HG03520 (cell line): ENCODE results near the gene COMMD10.

Source experiments
- ATAC-seq: cut with Tn5 transposase; IDR thresholded peaks from one replicate; pipeline ENCODE4 v1.9.1; 2021; ENCODE audit warnings: mild to moderate bottlenecking, moderate library complexity; ENCODE audit not compliant: unreplicated experiment

Gene COMMD10

GRCh38 chr5:116209166-116209565, 124.3 kb downstream of the COMMD10 start:
- no peak for ATAC-seq

- no peak for ATAC-seq
Observed at GRCh38 chr5:116212225-116212624, 127.4 kb downstream of the COMMD10 start.

DNA sequence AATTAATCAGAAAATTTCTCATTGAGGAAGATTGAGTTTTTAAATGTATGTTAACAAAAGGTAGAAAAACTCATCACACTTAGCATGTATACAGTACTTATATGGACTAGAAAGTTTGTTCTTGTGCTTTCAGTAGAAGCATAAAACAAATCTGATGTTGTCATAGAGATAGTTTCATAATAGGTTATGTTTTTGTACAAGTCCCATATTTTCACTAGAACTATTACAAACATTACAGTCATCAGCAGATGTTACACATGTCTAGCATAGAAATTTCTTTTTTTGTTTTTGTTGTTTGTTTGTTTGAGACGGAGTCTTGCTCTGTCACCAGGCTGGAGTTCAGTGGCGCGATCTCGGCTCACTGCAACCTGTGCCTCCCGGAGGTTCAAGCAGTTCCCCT, 131.4 kb downstream of the COMMD10 start:
- no peak for ATAC-seq

GRCh38 chr5:116225281-116225922, 140.6 kb downstream of the COMMD10 start:
- ATAC-seq, result no peak

- ATAC-seq, result no peak
Observed at GRCh38 chr5:116229131-116229689, 144.4 kb downstream of the COMMD10 start.

GRCh38 chr5:116231288-116231687, 146.5 kb downstream of the COMMD10 start:
- no peak for ATAC-seq

- ATAC-seq, result no peak
Observed at GRCh38 chr5:116234681-116235080, 149.9 kb downstream of the COMMD10 start.

GRCh38 chr5:116237917-116238500, 153.2 kb downstream of the COMMD10 start:
- ATAC-seq, result no peak

- ATAC-seq, result no peak
Observed at GRCh38 chr5:116242343-116242742, 157.5 kb downstream of the COMMD10 start.

DNA sequence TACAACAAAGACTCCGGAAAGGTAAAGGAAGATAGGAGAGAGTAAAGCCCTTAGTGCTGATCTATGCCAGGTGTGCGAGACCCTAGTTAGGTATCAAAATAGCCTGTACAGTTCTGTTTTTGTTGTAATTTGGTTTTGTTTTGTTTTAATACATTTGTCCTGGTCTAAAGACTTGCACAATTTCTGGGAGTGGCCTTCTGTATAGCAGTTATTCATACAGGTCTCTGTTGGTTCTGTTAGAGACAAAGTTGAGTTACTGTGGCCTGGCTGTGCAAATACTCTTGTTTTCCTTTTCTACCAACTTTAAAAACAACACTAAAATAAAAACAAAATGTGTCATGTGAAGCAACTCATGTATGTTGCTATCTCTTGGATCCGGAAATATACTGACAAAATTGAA, 163.6 kb downstream of the COMMD10 start:
- ATAC-seq, result no peak

- ATAC-seq, result no peak
Observed at GRCh38 chr5:116249648-116250047, 164.8 kb downstream of the COMMD10 start.

GRCh38 chr5:116256717-116257116, 171.9 kb downstream of the COMMD10 start:
- no peak for ATAC-seq

DNA sequence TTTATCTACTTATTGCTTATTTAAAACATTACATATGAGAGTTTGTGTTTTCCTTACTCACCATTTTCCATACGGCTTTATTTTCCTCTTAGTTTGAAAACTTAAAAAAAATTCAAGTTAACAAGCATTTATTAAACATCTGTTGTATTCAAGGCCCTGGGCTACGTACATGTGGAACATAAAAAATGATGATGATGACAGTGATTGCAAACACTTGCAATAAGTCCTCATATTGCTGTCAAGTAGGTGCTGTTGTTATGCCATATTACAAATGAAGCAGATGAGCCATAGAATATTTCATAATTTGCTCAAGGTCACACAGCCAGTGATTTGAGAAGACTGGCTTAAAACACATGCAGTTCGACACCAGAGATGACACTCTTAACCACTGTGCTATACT, 180.6 kb downstream of the COMMD10 start:
- ATAC-seq, result no peak

DNA sequence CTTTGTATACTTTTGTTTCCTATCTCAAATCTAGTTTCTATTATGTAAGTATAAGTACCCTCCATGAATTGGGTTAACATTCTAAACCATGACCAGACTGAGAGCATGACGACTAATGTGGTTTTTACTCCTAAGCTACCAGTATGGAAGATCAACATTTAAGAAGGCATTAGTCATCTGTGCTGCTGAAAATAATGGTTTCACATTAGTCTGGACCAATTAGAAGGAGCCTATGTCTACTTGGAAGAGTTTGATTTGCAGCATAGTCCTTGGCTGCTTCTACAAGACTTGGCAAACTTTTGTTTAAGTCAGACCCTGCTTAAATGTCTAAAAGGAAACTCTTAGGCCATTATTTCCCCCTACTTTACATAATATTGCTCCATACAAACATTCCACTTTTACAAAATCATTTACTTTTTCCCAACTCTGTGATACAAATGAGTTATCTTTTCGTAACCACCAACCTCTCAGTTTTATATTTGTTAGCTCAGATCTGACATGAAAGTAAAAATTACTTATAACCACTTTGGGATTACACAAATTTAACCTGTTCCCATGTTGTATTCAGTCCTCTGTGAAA, 186.7 kb downstream of the COMMD10 start:
- ATAC-seq, result no peak

GRCh38 chr5:116272281-116272941, 187.6 kb downstream of the COMMD10 start:
- no peak for ATAC-seq

DNA sequence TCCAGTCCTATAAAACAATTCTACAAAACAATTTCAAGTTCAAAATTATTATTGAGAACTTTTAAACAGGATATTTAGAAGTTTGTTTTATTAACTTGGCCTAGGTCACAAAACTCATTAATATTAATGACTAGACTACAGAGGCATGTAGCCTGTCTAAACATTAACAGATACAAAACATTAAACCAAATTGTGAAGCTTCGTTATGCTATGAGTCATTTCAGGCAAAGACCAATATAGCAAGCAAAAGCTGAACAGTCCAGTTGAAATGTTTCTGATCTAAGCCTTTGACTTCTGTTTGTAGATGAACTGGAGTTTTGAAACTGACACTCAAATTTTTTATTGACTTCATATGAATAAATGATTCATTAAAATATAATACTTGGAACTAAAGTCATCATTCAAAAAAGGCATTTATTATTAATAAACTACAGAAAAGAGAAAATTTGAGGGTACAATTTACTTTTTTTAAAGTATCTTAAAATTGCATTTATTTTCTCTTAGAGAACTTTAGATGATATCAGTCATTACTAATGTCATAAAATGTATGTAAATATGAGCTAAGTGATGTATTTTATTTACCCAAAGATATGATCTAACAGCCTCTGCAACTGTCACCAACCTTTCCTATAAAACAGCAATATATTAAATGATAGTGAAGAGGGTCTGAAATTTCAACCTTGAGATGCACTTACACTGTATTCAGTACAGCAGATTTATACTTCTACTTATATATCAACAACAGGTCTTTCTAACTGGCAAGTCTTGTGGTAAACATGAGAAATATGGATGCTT, 188.8 kb downstream of the COMMD10 start:
- peak; percentile 97 for ATAC-seq

DNA sequence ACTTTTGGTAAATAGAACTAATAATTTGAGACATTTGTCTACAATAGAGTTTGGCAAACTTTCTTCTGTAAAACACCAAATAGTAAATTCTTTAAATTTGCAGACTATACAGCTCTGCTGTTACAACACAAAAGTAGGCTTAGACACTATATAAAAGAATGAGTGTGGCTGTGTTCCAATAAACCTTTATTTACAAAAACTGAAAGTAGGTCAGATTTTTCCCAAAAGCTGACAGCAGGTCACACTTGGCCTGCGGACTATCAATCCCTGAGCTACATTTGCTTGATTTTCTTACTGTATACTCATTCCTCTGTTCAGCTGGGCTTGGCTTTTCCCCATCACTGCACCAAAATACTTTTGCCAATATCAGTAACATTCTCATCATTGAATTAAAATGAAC, 189.4 kb downstream of the COMMD10 start:
- no peak for ATAC-seq

GRCh38 chr5:116275282-116275681, 190.5 kb downstream of the COMMD10 start:
- no peak for ATAC-seq

- no peak for ATAC-seq
Observed at GRCh38 chr5:116276952-116277351, 192.1 kb downstream of the COMMD10 start.

GRCh38 chr5:116280149-116280803, 195.5 kb downstream of the COMMD10 start:
- no peak for ATAC-seq
